HepG2 (cell line): ENCODE data around the gene STK39. TPM values are rescaled to one million over a fixed set of nuclear protein-coding genes. Genes with fewer than 3 reads are reported as not detected.
A peak's percentile ranks its signal among the peaks of the same experiment; 100 is the strongest.

Source experiments
- ATF1 ChIP-seq: IDR thresholded peaks from 2 replicates; pipeline ENCODE4 v1.6.1; 2016; ENCODE audit warnings: mild to moderate bottlenecking, control low read depth
- BRD4 ChIP-seq: sonication (generic); formaldehyde crosslinking; IDR thresholded peaks from 2 replicates; pipeline ENCODE4 v1.4.0; 2020; ENCODE audit warnings: missing genetic modification reagents
- CCAR2 ChIP-seq: fragments of 200-400 bp; formaldehyde crosslinking; optimal IDR thresholded peaks from 2 replicates; pipeline ENCODE3; 2018; ENCODE audit warnings: low read depth, mild to moderate bottlenecking, low read length, moderate library complexity
- DNMT3B ChIP-seq: conservative IDR thresholded peaks from 2 replicates; pipeline ENCODE4 v1.6.1; 2016; ENCODE audit warnings: missing biosample characterization, control low read depth
- FOXK2 ChIP-seq: fragments of 450-650 bp; IDR thresholded peaks from 2 replicates; pipeline ENCODE4 v1.6.1; 2016
- SETDB1 ChIP-seq: sonication (generic); formaldehyde crosslinking; IDR thresholded peaks from 2 replicates; pipeline ENCODE4 v1.5.1; 2020; ENCODE audit warnings: missing genetic modification reagents, mild to moderate bottlenecking, borderline replicate concordance
- ZNF253 ChIP-seq: sonication (generic); formaldehyde crosslinking; IDR thresholded peaks from 2 replicates; pipeline ENCODE4 v1.8.0; 2022; ENCODE audit warnings: mild to moderate bottlenecking, missing genetic modification reagents, borderline replicate concordance
- ZNF543 ChIP-seq: sonication (generic); formaldehyde crosslinking; IDR thresholded peaks from 2 replicates; pipeline ENCODE4 v1.4.0; 2020; ENCODE audit warnings: mild to moderate bottlenecking, missing genetic modification reagents
- ZNF572 ChIP-seq: sonication (generic); formaldehyde crosslinking; IDR thresholded peaks from 2 replicates; pipeline ENCODE4 v1.5.1; 2020; ENCODE audit warnings: mild to moderate bottlenecking, missing genetic modification reagents
- ZNF7 ChIP-seq: IDR thresholded peaks from 2 replicates; pipeline ENCODE4 v1.6.1; 2016; ENCODE audit warnings: missing biosample characterization, missing genetic modification reagents
- polyA plus RNA-seq, 8 experiments: library from polyadenylated mRNA; depleted of rRNA in 3 of 8; stranded (reverse) in 7 of 8; unstranded in 1 of 8; fragments of >200 nt; fragmentation: Illumina TruSeq in 4 of 8; extraction: Trizol in 4 of 8; gene quantifications; 2 replicates each; pipeline versions ENCODE4 v1.2.1 to v1.2.3, GENCODE V29; 2011 to 2016; ENCODE audit warnings: low read depth in 4 of 8, missing spikeins in 1 of 8, mixed read lengths in 1 of 8; ENCODE audit not compliant: insufficient read depth in 1 of 8
- total RNA-seq, 5 experiments: library from RNA; depleted of rRNA; stranded (reverse); fragments of >200 nt; fragmentation: Illumina TruSeq; extraction: Trizol; gene quantifications; 2 replicates each; pipeline ENCODE4 v1.2.3, GENCODE V29; 2016; ENCODE audit warnings: low read depth in 1 of 5
- TF ChIP-seq, protein P1 (sequence below): sonication (generic); formaldehyde crosslinking; IDR thresholded peaks from 2 replicates; pipeline ENCODE4 v1.4.0; 2020; ENCODE audit warnings: mild to moderate bottlenecking, low read depth, missing genetic modification reagents
- TF ChIP-seq, protein P2 (sequence below): sonication (generic); formaldehyde crosslinking; conservative IDR thresholded peaks from 2 replicates; pipeline ENCODE4 v1.4.0; 2020; ENCODE audit warnings: missing genetic modification reagents
- TF ChIP-seq, protein P3 (sequence below): sonication (generic); formaldehyde crosslinking; IDR thresholded peaks from 2 replicates; pipeline ENCODE4 v1.4.0; 2020; ENCODE audit warnings: missing genetic modification reagents
- TF ChIP-seq, protein P4 (sequence below), 2 experiments: sonication (generic) in 1 of 2; formaldehyde crosslinking in 1 of 2; IDR thresholded peaks; 2 replicates each; pipeline versions ENCODE4 v1.6.1 to v1.9.0; 2014 to 2022; ENCODE audit warnings: antibody characterized with exemption in 1 of 2, borderline replicate concordance in 1 of 2, inconsistent platforms in 1 of 2, low read depth in 1 of 2, missing genetic modification reagents in 1 of 2
- TF ChIP-seq, protein P5 (sequence below): sonication (generic); formaldehyde crosslinking; IDR thresholded peaks from 2 replicates; pipeline ENCODE4 v1.4.0; 2020; ENCODE audit warnings: mild to moderate bottlenecking, missing genetic modification reagents
- TF ChIP-seq, protein P6 (sequence below): sonication (generic); formaldehyde crosslinking; IDR thresholded peaks from 2 replicates; pipeline ENCODE4 v1.5.0; 2020; ENCODE audit warnings: mild to moderate bottlenecking, missing genetic modification reagents

STK39 gene
- total and polyA plus RNA-seq, 2 of the 13 experiments (the other 11 are each of a cell fraction or from before 2014, with no cell fraction given): 27.3 to 38.4 TPM

DNA sequence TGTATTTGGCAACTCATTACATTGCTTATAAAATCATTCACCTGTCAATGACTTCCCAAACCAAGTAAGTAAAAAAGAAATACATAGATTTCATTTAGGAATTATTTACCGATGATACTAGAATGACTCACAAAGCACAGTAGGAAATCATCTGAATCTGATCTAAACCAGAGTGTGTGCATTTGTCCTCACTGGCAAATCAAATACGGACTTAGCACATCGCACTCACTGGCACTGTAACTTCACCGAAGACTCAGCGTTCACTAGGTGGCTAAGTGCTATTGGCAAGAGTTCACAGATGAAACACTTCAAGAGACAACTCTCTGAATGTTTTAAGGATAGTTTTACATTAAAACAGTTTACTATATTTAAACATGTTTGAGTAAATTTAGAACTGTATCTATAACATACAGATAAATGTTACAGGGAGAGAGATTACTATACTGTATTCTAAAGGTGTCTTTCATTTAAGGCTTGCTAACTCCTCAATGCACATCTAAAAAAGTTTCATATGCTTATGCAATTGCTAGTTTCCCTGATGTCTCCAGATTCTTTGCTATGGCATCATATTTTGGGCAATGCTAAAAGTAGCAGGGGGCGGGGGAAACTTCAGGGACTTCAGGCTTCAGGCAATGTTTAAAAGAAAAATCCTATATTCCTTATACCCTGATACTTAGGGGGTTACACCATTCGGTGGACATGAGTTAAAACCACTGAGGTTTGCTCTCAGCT, 48.8 kb downstream of the STK39 start (continued):
- TF ChIP-seq CCAR2: no peak
- no peak for TF ChIP-seq ZNF253 (CRISPR knock-in tag)
- TF ChIP-seq BRD4 (CRISPR knock-in tag): no peak
- 0 out of 2 replicates have a peak, but pooled peaks have one; percentile 22 for TF ChIP-seq DNMT3B (CRISPR knock-in tag)
- TF ChIP-seq, protein P1, sequence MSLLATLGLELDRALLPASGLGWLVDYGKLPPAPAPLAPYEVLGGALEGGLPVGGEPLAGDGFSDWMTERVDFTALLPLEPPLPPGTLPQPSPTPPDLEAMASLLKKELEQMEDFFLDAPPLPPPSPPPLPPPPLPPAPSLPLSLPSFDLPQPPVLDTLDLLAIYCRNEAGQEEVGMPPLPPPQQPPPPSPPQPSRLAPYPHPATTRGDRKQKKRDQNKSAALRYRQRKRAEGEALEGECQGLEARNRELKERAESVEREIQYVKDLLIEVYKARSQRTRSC: no peak
- TF ChIP-seq FOXK2: no peak
- TF ChIP-seq SETDB1 (CRISPR knock-in tag): no peak
- TF ChIP-seq, protein P2, sequence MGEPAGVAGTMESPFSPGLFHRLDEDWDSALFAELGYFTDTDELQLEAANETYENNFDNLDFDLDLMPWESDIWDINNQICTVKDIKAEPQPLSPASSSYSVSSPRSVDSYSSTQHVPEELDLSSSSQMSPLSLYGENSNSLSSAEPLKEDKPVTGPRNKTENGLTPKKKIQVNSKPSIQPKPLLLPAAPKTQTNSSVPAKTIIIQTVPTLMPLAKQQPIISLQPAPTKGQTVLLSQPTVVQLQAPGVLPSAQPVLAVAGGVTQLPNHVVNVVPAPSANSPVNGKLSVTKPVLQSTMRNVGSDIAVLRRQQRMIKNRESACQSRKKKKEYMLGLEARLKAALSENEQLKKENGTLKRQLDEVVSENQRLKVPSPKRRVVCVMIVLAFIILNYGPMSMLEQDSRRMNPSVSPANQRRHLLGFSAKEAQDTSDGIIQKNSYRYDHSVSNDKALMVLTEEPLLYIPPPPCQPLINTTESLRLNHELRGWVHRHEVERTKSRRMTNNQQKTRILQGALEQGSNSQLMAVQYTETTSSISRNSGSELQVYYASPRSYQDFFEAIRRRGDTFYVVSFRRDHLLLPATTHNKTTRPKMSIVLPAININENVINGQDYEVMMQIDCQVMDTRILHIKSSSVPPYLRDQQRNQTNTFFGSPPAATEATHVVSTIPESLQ (CRISPR knock-in tag): no peak
- TF ChIP-seq, protein P3, sequence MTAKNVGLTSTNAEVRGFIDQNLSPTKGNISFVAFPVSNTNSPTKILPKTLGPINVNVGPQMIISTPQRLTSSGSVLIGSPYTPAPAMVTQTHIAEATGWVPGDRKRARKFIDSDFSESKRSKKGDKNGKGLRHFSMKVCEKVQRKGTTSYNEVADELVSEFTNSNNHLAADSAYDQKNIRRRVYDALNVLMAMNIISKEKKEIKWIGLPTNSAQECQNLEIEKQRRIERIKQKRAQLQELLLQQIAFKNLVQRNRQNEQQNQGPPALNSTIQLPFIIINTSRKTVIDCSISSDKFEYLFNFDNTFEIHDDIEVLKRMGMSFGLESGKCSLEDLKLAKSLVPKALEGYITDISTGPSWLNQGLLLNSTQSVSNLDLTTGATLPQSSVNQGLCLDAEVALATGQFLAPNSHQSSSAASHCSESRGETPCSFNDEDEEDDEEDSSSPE (CRISPR knock-in tag): no peak
- no peak for TF ChIP-seq ATF1 (CRISPR knock-in tag)
- no peak for TF ChIP-seq ZNF543 (CRISPR knock-in tag)
- TF ChIP-seq, protein P4, sequence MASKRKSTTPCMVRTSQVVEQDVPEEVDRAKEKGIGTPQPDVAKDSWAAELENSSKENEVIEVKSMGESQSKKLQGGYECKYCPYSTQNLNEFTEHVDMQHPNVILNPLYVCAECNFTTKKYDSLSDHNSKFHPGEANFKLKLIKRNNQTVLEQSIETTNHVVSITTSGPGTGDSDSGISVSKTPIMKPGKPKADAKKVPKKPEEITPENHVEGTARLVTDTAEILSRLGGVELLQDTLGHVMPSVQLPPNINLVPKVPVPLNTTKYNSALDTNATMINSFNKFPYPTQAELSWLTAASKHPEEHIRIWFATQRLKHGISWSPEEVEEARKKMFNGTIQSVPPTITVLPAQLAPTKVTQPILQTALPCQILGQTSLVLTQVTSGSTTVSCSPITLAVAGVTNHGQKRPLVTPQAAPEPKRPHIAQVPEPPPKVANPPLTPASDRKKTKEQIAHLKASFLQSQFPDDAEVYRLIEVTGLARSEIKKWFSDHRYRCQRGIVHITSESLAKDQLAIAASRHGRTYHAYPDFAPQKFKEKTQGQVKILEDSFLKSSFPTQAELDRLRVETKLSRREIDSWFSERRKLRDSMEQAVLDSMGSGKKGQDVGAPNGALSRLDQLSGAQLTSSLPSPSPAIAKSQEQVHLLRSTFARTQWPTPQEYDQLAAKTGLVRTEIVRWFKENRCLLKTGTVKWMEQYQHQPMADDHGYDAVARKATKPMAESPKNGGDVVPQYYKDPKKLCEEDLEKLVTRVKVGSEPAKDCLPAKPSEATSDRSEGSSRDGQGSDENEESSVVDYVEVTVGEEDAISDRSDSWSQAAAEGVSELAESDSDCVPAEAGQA (IDR thresholded peaks at IDR 0.05; ENCODE audit: low read depth): no peak
- TF ChIP-seq, protein P4 (CRISPR knock-in tag; IDR thresholded peaks at IDR 0.05; ENCODE audit: borderline replicate concordance): no peak
- TF ChIP-seq, protein P5, sequence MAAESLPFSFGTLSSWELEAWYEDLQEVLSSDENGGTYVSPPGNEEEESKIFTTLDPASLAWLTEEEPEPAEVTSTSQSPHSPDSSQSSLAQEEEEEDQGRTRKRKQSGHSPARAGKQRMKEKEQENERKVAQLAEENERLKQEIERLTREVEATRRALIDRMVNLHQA: no peak
- TF ChIP-seq ZNF7 (CRISPR knock-in tag): no peak
- TF ChIP-seq ZNF572 (CRISPR knock-in tag): no peak
- TF ChIP-seq, protein P6, sequence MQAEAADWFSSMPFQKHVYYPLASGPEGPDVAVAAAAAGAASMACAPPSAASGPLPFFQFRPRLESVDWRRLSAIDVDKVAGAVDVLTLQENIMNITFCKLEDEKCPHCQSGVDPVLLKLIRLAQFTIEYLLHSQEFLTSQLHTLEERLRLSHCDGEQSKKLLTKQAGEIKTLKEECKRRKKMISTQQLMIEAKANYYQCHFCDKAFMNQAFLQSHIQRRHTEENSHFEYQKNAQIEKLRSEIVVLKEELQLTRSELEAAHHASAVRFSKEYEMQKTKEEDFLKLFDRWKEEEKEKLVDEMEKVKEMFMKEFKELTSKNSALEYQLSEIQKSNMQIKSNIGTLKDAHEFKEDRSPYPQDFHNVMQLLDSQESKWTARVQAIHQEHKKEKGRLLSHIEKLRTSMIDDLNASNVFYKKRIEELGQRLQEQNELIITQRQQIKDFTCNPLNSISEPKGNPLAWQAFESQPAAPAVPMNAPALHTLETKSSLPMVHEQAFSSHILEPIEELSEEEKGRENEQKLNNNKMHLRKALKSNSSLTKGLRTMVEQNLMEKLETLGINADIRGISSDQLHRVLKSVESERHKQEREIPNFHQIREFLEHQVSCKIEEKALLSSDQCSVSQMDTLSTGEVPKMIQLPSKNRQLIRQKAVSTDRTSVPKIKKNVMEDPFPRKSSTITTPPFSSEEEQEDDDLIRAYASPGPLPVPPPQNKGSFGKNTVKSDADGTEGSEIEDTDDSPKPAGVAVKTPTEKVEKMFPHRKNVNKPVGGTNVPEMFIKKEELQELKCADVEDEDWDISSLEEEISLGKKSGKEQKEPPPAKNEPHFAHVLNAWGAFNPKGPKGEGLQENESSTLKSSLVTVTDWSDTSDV: no peak
